SK-N-SH treated with all-trans-retinoic acid at 6 μM for 48 hours (cell line): Measurements from ENCODE around the gene KLHDC10.

ENCODE experiments used
- CREB5 ChIP-seq: fragments of 250-450 bp; sonication (Bioruptor Pico); IDR thresholded peaks from 2 replicates; pipeline ENCODE4 v1.5.1; 2020; ENCODE audit warnings: low read depth, mild to moderate bottlenecking, moderate library complexity
- PATZ1 ChIP-seq: fragments of 250-450 bp; sonication (Bioruptor Pico); IDR thresholded peaks from 2 replicates; pipeline ENCODE4 v1.8.0; 2020; ENCODE audit warnings: mild to moderate bottlenecking, moderate library complexity, borderline replicate concordance
- ZFP30 ChIP-seq: fragments of 450-650 bp; formaldehyde crosslinking; IDR thresholded peaks from 2 replicates; pipeline ENCODE4 v1.5.0; 2022; ENCODE audit warnings: mild to moderate bottlenecking, moderate library complexity

GRCh38 chr7:130148561-130148960 lies 78.2 kb downstream of the KLHDC10 start:
- TF ChIP-seq PATZ1 (CRISPR knock-in tag) (no peak), ZFP30 (CRISPR knock-in tag) (no peak), CREB5 (CRISPR knock-in tag) (no peak)
